K562 (cell line): ENCODE measurements around the gene BRINP2. TPM values are rescaled to one million over a fixed set of nuclear protein-coding genes. Genes with fewer than 3 reads are reported as not detected.

Experiments
- ATAC-seq: fragments of 200-7000 bp; cut with Tn5 transposase; 3 replicates; pipeline ENCODE4 v1.9.1; 2020; ENCODE audit warnings: moderate library complexity
- BruUV-seq: library from RNA; stranded (reverse); fragments of 400-500 nt; replicated peaks from 2 replicates; lab custom pipeline; 2021; lab: Mats Ljungman, UMichigan
- CTCF ChIA-PET: fragments of 300-600 bp; formaldehyde crosslinking; extraction: SDS; loops from one replicate; lab custom pipeline; 2021; ENCODE audit warnings: low intra/inter-chr PET ratio; lab: Yijun Ruan, JAX
- POLR2A ChIA-PET: fragments of 300-600, 350-650 bp; sonication (Branson Sonifier 250); formaldehyde crosslinking; extraction: SDS; loops from one replicate; lab custom pipeline; 2021; ENCODE audit warnings: antibody characterized with exemption, inconsistent platforms; lab: Yijun Ruan, JAX
- DNase-seq, 4 experiments: peaks; one replicate each; pipeline versions ENCODE4 v3.0.0 to v3.0.0-alpha.2; 2011 to 2018; ENCODE audit warnings: low spot score in 3 of 4, mixed read lengths in 3 of 4; ENCODE audit errors: extremely low read depth in 1 of 4
- FAIRE-seq: peaks from 2 replicates; lab custom pipeline; 2011; peaks lifted over from hg19 to GRCh38; lab: Jason Lieb, UNC
- H2AFZ ChIP-seq: 2 replicates; pipeline ENCODE4 v1.6.0; 2011; ENCODE audit warnings: low read depth, low read length, control low read depth, inconsistent platforms
- H3K27ac ChIP-seq: fragments of 200-600 bp; 3 replicates; pipeline ENCODE4 v1.8.0; 2011; ENCODE audit warnings: low read depth, mild to moderate bottlenecking, control low read depth, inconsistent platforms, low read length, moderate library complexity, mixed read lengths; ENCODE audit errors: extremely low read depth
- H3K27me3 ChIP-seq, 2 experiments: fragments of 300-600 bp in 1 of 2; 2 replicates in 1 of 2; 3 replicates in 1 of 2; pipeline versions ENCODE4 v1.6.0 to v1.8.0; 2011; ENCODE audit warnings: inconsistent platforms in 2 of 2, low read length in 2 of 2, mild to moderate bottlenecking in 1 of 2, mixed read lengths in 1 of 2, moderate library complexity in 1 of 2; ENCODE audit not compliant: control insufficient read depth in 2 of 2, insufficient read depth in 2 of 2
- H3K36me3 ChIP-seq: fragments of 300-600 bp; 3 replicates; pipeline ENCODE4 v1.8.0; 2011; ENCODE audit warnings: mild to moderate bottlenecking, low read length, inconsistent platforms; ENCODE audit not compliant: control insufficient read depth, insufficient read depth
- H3K4me1 ChIP-seq, 2 experiments: fragments of 200-600 bp in 1 of 2; replicated peaks in 1 of 2; 2 replicates in 1 of 2; 3 replicates in 1 of 2; pipeline versions ENCODE4 v1.5.1 to v1.8.0; 2011; ENCODE audit warnings: inconsistent platforms in 2 of 2, low read length in 2 of 2, mild to moderate bottlenecking in 1 of 2, mixed read lengths in 1 of 2, moderate library complexity in 1 of 2; ENCODE audit not compliant: control insufficient read depth in 2 of 2, insufficient read depth in 2 of 2
- H3K4me2 ChIP-seq: 2 replicates; pipeline ENCODE4 v1.6.1; 2011; ENCODE audit warnings: low read length, control low read depth, inconsistent platforms, mixed read lengths; ENCODE audit not compliant: insufficient read depth
- H3K4me3 ChIP-seq: fragments of 200-600 bp; sonication (generic), shearing (Covaris generic); 2 replicates; pipeline ENCODE4 v1.5.1; 2016; ENCODE audit warnings: control low read depth, inconsistent platforms
- H3K79me2 ChIP-seq: fragments of 200-600 bp; 3 replicates; pipeline ENCODE4 v1.8.0; 2011; ENCODE audit warnings: low read length, inconsistent platforms; ENCODE audit not compliant: control insufficient read depth, insufficient read depth
- H3K9ac ChIP-seq, 2 experiments: 2 replicates each; pipeline versions ENCODE4 v1.6.0 to v1.6.1; 2011; ENCODE audit warnings: low read depth in 2 of 2, low read length in 2 of 2, control low read depth in 1 of 2, inconsistent platforms in 1 of 2, mild to moderate bottlenecking in 1 of 2, mixed read lengths in 1 of 2; ENCODE audit not compliant: insufficient read depth in 1 of 2
- H3K9me1 ChIP-seq: one replicate; pipeline ENCODE4 v1.6.0; 2011; ENCODE audit warnings: inconsistent platforms, mild to moderate bottlenecking, low read length, moderate library complexity; ENCODE audit not compliant: control insufficient read depth, insufficient read depth
- H3K9me3 ChIP-seq: replicated peaks from 2 replicates; pipeline ENCODE4 v1.5.1; 2011; ENCODE audit warnings: low read depth, low read length, inconsistent platforms; ENCODE audit not compliant: control insufficient read depth, insufficient read depth
- H4K20me1 ChIP-seq: replicated peaks from 2 replicates; pipeline ENCODE4 v1.6.1; 2011; ENCODE audit warnings: low read length, inconsistent platforms, mixed read lengths; ENCODE audit not compliant: control insufficient read depth, insufficient read depth
- FOXM1 ChIP-seq, 2 experiments: fragments of 450-650 bp in 1 of 2; sonication (generic) in 1 of 2; formaldehyde crosslinking in 1 of 2; IDR thresholded peaks; 2 replicates each; pipeline versions ENCODE4 v1.6.1 to v1.9.0; 2017 to 2022; ENCODE audit warnings: low read depth in 2 of 2, mild to moderate bottlenecking in 2 of 2, missing genetic modification reagents in 1 of 2, moderate library complexity in 1 of 2
- KAT8 ChIP-seq: fragments of 450-650 bp; IDR thresholded peaks from 2 replicates; pipeline ENCODE4 v1.6.1; 2016; ENCODE audit warnings: low read depth, mild to moderate bottlenecking
- NCOA4 ChIP-seq: fragments of 450-650 bp; IDR thresholded peaks from 2 replicates; pipeline ENCODE4 v1.6.1; 2018; ENCODE audit warnings: mild to moderate bottlenecking; ENCODE audit not compliant: partially characterized antibody
- RAD21 ChIP-seq, 2 experiments: fragments of 250-450 bp in 1 of 2; fragments of 450-650 bp in 1 of 2; sonication (Bioruptor Pico) in 1 of 2; formaldehyde crosslinking in 1 of 2; IDR thresholded peaks in 1 of 2; conservative IDR thresholded peaks in 1 of 2; 2 replicates each; pipeline versions ENCODE4 v1.4.0 to v1.8.0; 2020 to 2022; ENCODE audit warnings: mild to moderate bottlenecking in 2 of 2, moderate library complexity in 1 of 2
- SMAD2 ChIP-seq: fragments of 150-350 bp; IDR thresholded peaks from 2 replicates; pipeline ENCODE4 v1.6.1; 2014; ENCODE audit warnings: low read depth, mild to moderate bottlenecking, low read length
- SMARCA5 ChIP-seq: fragments of 450-650 bp; IDR thresholded peaks from 2 replicates; pipeline ENCODE4 v1.6.1; 2016
- SMARCB1 ChIP-seq: IDR thresholded peaks from 2 replicates; pipeline ENCODE4 v1.6.1; 2011; ENCODE audit warnings: improper control_type of control experiment, low read depth; ENCODE audit not compliant: insufficient read length
- SPI1 ChIP-seq: IDR thresholded peaks from 2 replicates; pipeline ENCODE4 v1.6.1; 2011; ENCODE audit warnings: low read depth, low read length, control low read depth, borderline replicate concordance
- TSHZ1 ChIP-seq: fragments of 250-450 bp; sonication (Bioruptor Pico); IDR thresholded peaks from 2 replicates; pipeline ENCODE4 v1.4.0; 2020; ENCODE audit warnings: mild to moderate bottlenecking, moderate library complexity
- ZBTB1 ChIP-seq: sonication (generic); formaldehyde crosslinking; IDR thresholded peaks from 2 replicates; pipeline ENCODE4 v1.8.1; 2023; ENCODE audit warnings: missing genetic modification reagents, low read depth, mild to moderate bottlenecking, borderline replicate concordance
- ZNF764 ChIP-seq: fragments of 250-450 bp; sonication (Bioruptor Pico); IDR thresholded peaks from 2 replicates; pipeline ENCODE4 v1.4.0; 2020; ENCODE audit warnings: low read depth, mild to moderate bottlenecking, moderate library complexity
- WGBS: fragments of 100-300 bp; shearing (Covaris generic); methylation state at CpG from one replicate; pipeline ENCODE4 v1.1.6; 2016; ENCODE audit warnings: low coverage, mixed read lengths; ENCODE audit not compliant: insufficient coverage; ENCODE audit errors: missing lambda C conversion rate; 5-methylcytosine and 5-hydroxymethylcytosine counted together
- in situ Hi-C: fragments of 300-500 bp; cut with MboI; formaldehyde crosslinking; loops from 4 replicates; pipeline ENCODE4 v1.15.0; 2018; ENCODE audit warnings: inconsistent platforms, mixed read lengths
- intact Hi-C: fragments of 100-400 bp; cut with micrococcal nuclease; formaldehyde crosslinking; loops from 2 replicates; pipeline ENCODE4 v1.14.2; 2022
- polyA plus RNA-seq, 8 experiments: library from polyadenylated mRNA; depleted of rRNA in 4 of 8; stranded (reverse) in 5 of 8; unstranded in 3 of 8; fragments of >200 nt; fragmentation: Nextera tagmentation in 2 of 8; fragmentation: Illumina TruSeq in 1 of 8; extraction: Ambion mirVana in 2 of 8; extraction: Trizol in 1 of 8; gene quantifications; 2 replicates each; pipeline versions ENCODE4 v1.2.1 to v1.2.3, GENCODE V29; 2011 to 2014; ENCODE audit warnings: inconsistent platforms in 1 of 8, missing spikeins in 1 of 8
- total RNA-seq, 7 experiments: library from RNA; depleted of rRNA in 6 of 7; stranded (reverse); fragments of >200 nt in 6 of 7; fragmentation: Illumina TruSeq in 2 of 7; extraction: Trizol in 2 of 7; gene quantifications; 2 replicates each; pipeline versions ENCODE4 v1.2.1 to v1.2.3, GENCODE V29; 2011 to 2021; ENCODE audit warnings: low replicate concordance in 1 of 7
- TF ChIP-seq, protein P1 (sequence below): sonication (generic); formaldehyde crosslinking; IDR thresholded peaks from 2 replicates; pipeline ENCODE4 v1.8.1; 2022; ENCODE audit warnings: missing genetic modification reagents
- TF ChIP-seq, protein P2 (sequence below): sonication (generic); formaldehyde crosslinking; IDR thresholded peaks from 2 replicates; pipeline ENCODE4 v1.8.1; 2023; ENCODE audit warnings: mild to moderate bottlenecking, missing genetic modification reagents, moderate library complexity
- TF ChIP-seq, protein P3 (sequence below): fragments of 450-650 bp; formaldehyde crosslinking; IDR thresholded peaks from 2 replicates; pipeline ENCODE4 v1.4.0; 2020; ENCODE audit warnings: mild to moderate bottlenecking, moderate library complexity

Gene BRINP2
- total and polyA plus RNA-seq, 9 of the 15 experiments (the other 6 are each of a cell fraction or from before 2014, with no cell fraction given), result not detected

- no peak overlapping the region for H3K4me3 ChIP-seq
- no peaks in the 10 kb centered on the region for H3K27me3 ChIP-seq
- POLR2A ChIA-PET, result no interaction called here
- H3K36me3 ChIP-seq, result no peaks in the 10 kb centered on the region
- H3K9me3 ChIP-seq, result no peaks in the 10 kb centered on the region
- ATAC-seq (no peak), DNase-seq (no peak), FAIRE-seq (no peak)
- TF ChIP-seq ZBTB1 (CRISPR knock-in tag) (no peak), TSHZ1 (CRISPR knock-in tag) (no peak), SPI1 (no peak), RAD21 (CRISPR knock-in tag; conservative IDR thresholded peaks at IDR 0.05 in 1 of 2, IDR thresholded peaks at IDR 0.05 in 1 of 2) (no peak), FOXM1 (IDR thresholded peaks at IDR 0.05; ENCODE audit: low read depth) (no peak), FOXM1 (CRISPR knock-in tag; IDR thresholded peaks at IDR 0.05; ENCODE audit: low read depth) (no peak), SMARCA5 (no peak), SMARCB1 (no peak), KAT8 (no peak), ZNF764 (CRISPR knock-in tag) (no peak), NCOA4 (no peak), SMAD2 (no peak)
- TF ChIP-seq, protein P1, sequence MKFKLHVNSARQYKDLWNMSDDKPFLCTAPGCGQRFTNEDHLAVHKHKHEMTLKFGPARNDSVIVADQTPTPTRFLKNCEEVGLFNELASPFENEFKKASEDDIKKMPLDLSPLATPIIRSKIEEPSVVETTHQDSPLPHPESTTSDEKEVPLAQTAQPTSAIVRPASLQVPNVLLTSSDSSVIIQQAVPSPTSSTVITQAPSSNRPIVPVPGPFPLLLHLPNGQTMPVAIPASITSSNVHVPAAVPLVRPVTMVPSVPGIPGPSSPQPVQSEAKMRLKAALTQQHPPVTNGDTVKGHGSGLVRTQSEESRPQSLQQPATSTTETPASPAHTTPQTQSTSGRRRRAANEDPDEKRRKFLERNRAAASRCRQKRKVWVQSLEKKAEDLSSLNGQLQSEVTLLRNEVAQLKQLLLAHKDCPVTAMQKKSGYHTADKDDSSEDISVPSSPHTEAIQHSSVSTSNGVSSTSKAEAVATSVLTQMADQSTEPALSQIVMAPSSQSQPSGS (CRISPR knock-in tag), result no peak
- TF ChIP-seq, protein P2, sequence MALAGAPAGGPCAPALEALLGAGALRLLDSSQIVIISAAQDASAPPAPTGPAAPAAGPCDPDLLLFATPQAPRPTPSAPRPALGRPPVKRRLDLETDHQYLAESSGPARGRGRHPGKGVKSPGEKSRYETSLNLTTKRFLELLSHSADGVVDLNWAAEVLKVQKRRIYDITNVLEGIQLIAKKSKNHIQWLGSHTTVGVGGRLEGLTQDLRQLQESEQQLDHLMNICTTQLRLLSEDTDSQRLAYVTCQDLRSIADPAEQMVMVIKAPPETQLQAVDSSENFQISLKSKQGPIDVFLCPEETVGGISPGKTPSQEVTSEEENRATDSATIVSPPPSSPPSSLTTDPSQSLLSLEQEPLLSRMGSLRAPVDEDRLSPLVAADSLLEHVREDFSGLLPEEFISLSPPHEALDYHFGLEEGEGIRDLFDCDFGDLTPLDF (CRISPR knock-in tag), result no peak
- TF ChIP-seq, protein P3, sequence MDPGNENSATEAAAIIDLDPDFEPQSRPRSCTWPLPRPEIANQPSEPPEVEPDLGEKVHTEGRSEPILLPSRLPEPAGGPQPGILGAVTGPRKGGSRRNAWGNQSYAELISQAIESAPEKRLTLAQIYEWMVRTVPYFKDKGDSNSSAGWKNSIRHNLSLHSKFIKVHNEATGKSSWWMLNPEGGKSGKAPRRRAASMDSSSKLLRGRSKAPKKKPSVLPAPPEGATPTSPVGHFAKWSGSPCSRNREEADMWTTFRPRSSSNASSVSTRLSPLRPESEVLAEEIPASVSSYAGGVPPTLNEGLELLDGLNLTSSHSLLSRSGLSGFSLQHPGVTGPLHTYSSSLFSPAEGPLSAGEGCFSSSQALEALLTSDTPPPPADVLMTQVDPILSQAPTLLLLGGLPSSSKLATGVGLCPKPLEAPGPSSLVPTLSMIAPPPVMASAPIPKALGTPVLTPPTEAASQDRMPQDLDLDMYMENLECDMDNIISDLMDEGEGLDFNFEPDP (CRISPR knock-in tag), result no peak
- BruUV-seq, result no TSS peak
- CTCF ChIA-PET, result no interaction called here
- no peaks in the 10 kb centered on the region for H4K20me1 ChIP-seq
- H2AFZ ChIP-seq, result no peak overlapping the region
- H3K4me1 ChIP-seq, result no peaks in the 10 kb centered on the region
- H3K9me1 ChIP-seq, result no peaks in the 10 kb centered on the region
- no peak overlapping the region for H3K4me2 ChIP-seq
- 0% methylated on average over 2 of the region's 2 CpGs for WGBS
- H3K79me2 ChIP-seq, result no peaks in the 10 kb centered on the region
- H3K9ac ChIP-seq, result no peak overlapping the region
- intact Hi-C loops, result no loop called here
- in situ Hi-C loops, result no loop called here
- no peak overlapping the region for H3K27ac ChIP-seq
Observed at GRCh38 chr1:177223359-177223758, 52.6 kb downstream of the BRINP2 start.
